GM12864 (cell line): ENCODE measurements around the gene ATXN7.

Experiments
- DNase-seq: peaks from one replicate; pipeline ENCODE4 v3.0.0-alpha.2; 2011; ENCODE audit warnings: low read depth
- H3K4me3 ChIP-seq: 2 replicates; pipeline ENCODE4 v1.5.1; 2011; ENCODE audit warnings: mild to moderate bottlenecking, low read depth, low read length, control low read depth
- CTCF ChIP-seq: IDR thresholded peaks from 2 replicates; pipeline ENCODE4 v1.5.1; 2011; ENCODE audit warnings: low read depth, mild to moderate bottlenecking, moderate library complexity, low read length, control low read depth, inconsistent platforms; ENCODE audit errors: missing control alignments

Gene ATXN7

GRCh38 chr3:63863150-63864007, at the start of gene ATXN7, which contains the start of gene THOC7:
Gene ATXN7 (plus strand): TSS chr3:63863867. CDS start chr3:63912599, 48,732 bp downstream.
Gene THOC7 (minus strand): TSS chr3:63863805. CDS start chr3:63863790, 15 bp downstream.
- H3K4me3 ChIP-seq, result peak within 1 kb of the TSS; percentile 93
- TF ChIP-seq CTCF, result no peak
- no peak for DNase-seq

- TF ChIP-seq CTCF, result no peak
- no peak for DNase-seq
- H3K4me3 ChIP-seq, result no peak overlapping the region
Measured at GRCh38 chr3:63814237-63814636, 49.4 kb upstream of the ATXN7 start.

GRCh38 chr3:63817225-63817624, 46.4 kb upstream of the ATXN7 start:
- H3K4me3 ChIP-seq, result no peak overlapping the region
- no peak for TF ChIP-seq CTCF

GRCh38 chr3:63818282-63819150, 45.2 kb upstream of the ATXN7 start:
- DNase-seq, result peak; percentile 15
- no peak overlapping the region for H3K4me3 ChIP-seq
- TF ChIP-seq CTCF, result peak; percentile 69

More at GRCh38 chr3:63817225-63817624, 46.4 kb upstream of the ATXN7 start:
- DNase-seq, result no peak

GRCh38 chr3:63819151-63819398, 44.6 kb upstream of the ATXN7 start, which contains the start of gene C3orf49:
Gene C3orf49 (plus strand): TSS chr3:63819299. CDS start chr3:63819472, 173 bp downstream.
- TF ChIP-seq CTCF, result no peak
- no peak within 1 kb of the TSS for H3K4me3 ChIP-seq
- DNase-seq, result no peak

GRCh38 chr3:63824309-63824708, 39.4 kb upstream of the ATXN7 start:
- no peak for DNase-seq
- no peak overlapping the region for H3K4me3 ChIP-seq
- TF ChIP-seq CTCF, result no peak
